Activated CD8-positive, alpha-beta T cell treated with anti-CD3 and anti-CD28 coated beads for 36 hours (primary cell): ENCODE data around the gene ATP13A2. TPM values are rescaled to one million over a fixed set of nuclear protein-coding genes. Genes with fewer than 3 reads are reported as not detected.

Source experiments
- ATAC-seq: fragments of 200-7000 bp; cut with Tn5 transposase; one replicate; pipeline ENCODE4 v1.10.0; 2021; ENCODE audit warnings: mild to moderate bottlenecking, moderate library complexity
- CTCF ChIA-PET: fragments of 350-600 bp; sonication (Branson Sonifier 250); formaldehyde crosslinking; loops from one replicate; lab custom pipeline; 2021; ENCODE audit warnings: antibody characterized with exemption; lab: Charles Lee
- POLR2A ChIA-PET: fragments of 350-600 bp; sonication (Branson Sonifier 250); formaldehyde crosslinking; loops from one replicate; lab custom pipeline; 2021; ENCODE audit warnings: antibody characterized with exemption; lab: Charles Lee
- DNase-seq: peaks from one replicate; pipeline ENCODE4 v3.0.0-alpha.2; 2020
- H3K27ac Mint-ChIP-seq: one replicate; pipeline ENCODE4 v1.8.0; 2021; ENCODE audit warnings: mild to moderate bottlenecking, mixed read lengths
- H3K27me3 Mint-ChIP-seq: one replicate; pipeline ENCODE4 v1.8.0; 2021; ENCODE audit warnings: mixed read lengths
- H3K36me3 Mint-ChIP-seq: one replicate; pipeline ENCODE4 v1.8.0; 2021; ENCODE audit warnings: low read depth, mixed read lengths
- H3K4me1 Mint-ChIP-seq: one replicate; pipeline ENCODE4 v1.8.0; 2021; ENCODE audit warnings: low read depth, mixed read lengths
- H3K4me3 Mint-ChIP-seq: one replicate; pipeline ENCODE4 v1.8.0; 2021; ENCODE audit warnings: mild to moderate bottlenecking, moderate library complexity, mixed read lengths
- H3K9me3 Mint-ChIP-seq: one replicate; pipeline ENCODE4 v1.8.0; 2021; ENCODE audit warnings: mixed read lengths
- intact Hi-C: fragments of 100-400 bp; cut with micrococcal nuclease; formaldehyde crosslinking; loops from one replicate; pipeline ENCODE4 v1.10.0; 2022
- total RNA-seq, 2 experiments: library from RNA; stranded (reverse); gene quantifications; one replicate each; pipeline ENCODE4 v1.2.3, GENCODE V29; 2021
- TF ChIP-seq, protein P1 (sequence below): fragments of 200-600 bp; IDR thresholded peaks from one replicate; pipeline ENCODE4 v1.8.0; 2022; ENCODE audit warnings: antibody characterized with exemption, mild to moderate bottlenecking

Gene ATP13A2
- total RNA-seq, 2 experiments from 2014 or later, result 21.4 to 24.1 TPM

- DNase-seq (no peak), ATAC-seq (no peak)
- CTCF ChIA-PET, result no interaction called here
- TF ChIP-seq, protein P1, sequence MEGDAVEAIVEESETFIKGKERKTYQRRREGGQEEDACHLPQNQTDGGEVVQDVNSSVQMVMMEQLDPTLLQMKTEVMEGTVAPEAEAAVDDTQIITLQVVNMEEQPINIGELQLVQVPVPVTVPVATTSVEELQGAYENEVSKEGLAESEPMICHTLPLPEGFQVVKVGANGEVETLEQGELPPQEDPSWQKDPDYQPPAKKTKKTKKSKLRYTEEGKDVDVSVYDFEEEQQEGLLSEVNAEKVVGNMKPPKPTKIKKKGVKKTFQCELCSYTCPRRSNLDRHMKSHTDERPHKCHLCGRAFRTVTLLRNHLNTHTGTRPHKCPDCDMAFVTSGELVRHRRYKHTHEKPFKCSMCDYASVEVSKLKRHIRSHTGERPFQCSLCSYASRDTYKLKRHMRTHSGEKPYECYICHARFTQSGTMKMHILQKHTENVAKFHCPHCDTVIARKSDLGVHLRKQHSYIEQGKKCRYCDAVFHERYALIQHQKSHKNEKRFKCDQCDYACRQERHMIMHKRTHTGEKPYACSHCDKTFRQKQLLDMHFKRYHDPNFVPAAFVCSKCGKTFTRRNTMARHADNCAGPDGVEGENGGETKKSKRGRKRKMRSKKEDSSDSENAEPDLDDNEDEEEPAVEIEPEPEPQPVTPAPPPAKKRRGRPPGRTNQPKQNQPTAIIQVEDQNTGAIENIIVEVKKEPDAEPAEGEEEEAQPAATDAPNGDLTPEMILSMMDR, result no peak
- intact Hi-C loops, result no loop called here
- H3K4me3 Mint-ChIP-seq, result no peak overlapping the region
- H3K27me3 Mint-ChIP-seq, result no peaks in the 10 kb centered on the region
- no peaks in the 10 kb centered on the region for H3K9me3 Mint-ChIP-seq
- H3K4me1 Mint-ChIP-seq, result peaks cover 5% of the 10 kb centered on the region
- no peak overlapping the region for H3K27ac Mint-ChIP-seq
- H3K36me3 Mint-ChIP-seq, result peaks cover 27% of the 10 kb centered on the region
- POLR2A ChIA-PET, result no interaction called here
Observed at GRCh38 chr1:17039522-17039921, 27.8 kb upstream of the ATP13A2 start.

GRCh38 chr1:17033481-17033880 lies 21.8 kb upstream of the ATP13A2 start:
- H3K9me3 Mint-ChIP-seq, result no peaks in the 10 kb centered on the region
- POLR2A ChIA-PET, result interaction anchor here (0.9 kb wide), 2 partner anchors 13 to 21 kb away, joined by 3 to 4 read pairs; no protein-coding TSS in a partner anchor
- intact Hi-C loops, result no loop called here
- H3K36me3 Mint-ChIP-seq, result peaks cover 2% of the 10 kb centered on the region
- DNase-seq (no peak), ATAC-seq (no peak)
- H3K4me3 Mint-ChIP-seq, result no peak overlapping the region
- no peak overlapping the region for H3K27ac Mint-ChIP-seq
- TF ChIP-seq, protein P1, result no peak
- peaks cover 5% of the 10 kb centered on the region for H3K4me1 Mint-ChIP-seq
- no peaks in the 10 kb centered on the region for H3K27me3 Mint-ChIP-seq
- CTCF ChIA-PET, result interaction anchor here (0.7 to 2.2 kb wide), 3 partner anchors 10 to 23 kb away, joined by 3 to 5 read pairs (median 3); no protein-coding TSS in a partner anchor

DNA sequence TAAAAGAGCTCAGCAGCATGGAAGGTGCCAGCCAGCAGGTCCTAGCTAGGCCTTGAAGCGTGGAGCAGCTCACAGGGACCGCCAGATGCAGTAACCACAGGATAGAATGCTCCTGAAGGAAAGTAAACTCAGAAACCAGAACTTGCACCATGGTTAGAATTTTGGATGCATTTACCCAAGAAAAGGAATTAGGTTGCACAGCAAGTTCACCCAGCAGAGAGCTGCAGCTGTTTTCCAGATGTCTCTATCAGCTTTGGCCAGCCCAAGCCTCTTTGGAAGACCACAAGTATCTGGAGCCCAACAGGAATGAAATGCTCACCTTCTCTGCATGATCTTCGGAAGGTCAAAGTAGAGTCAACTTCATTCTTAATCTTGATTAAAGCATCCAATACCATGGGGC lies 21.0 kb upstream of the ATP13A2 start:
- H3K36me3 Mint-ChIP-seq, result peaks cover 6% of the 10 kb centered on the region
- POLR2A ChIA-PET, result interaction anchor here (0.9 kb wide), 2 partner anchors 13 to 20 kb away, joined by 3 to 4 read pairs; no protein-coding TSS in a partner anchor
- H3K27me3 Mint-ChIP-seq, result no peaks in the 10 kb centered on the region
- TF ChIP-seq, protein P1, result no peak
- intact Hi-C loops, result no loop called here
- ATAC-seq (no peak), DNase-seq (no peak)
- no peak overlapping the region for H3K27ac Mint-ChIP-seq
- H3K9me3 Mint-ChIP-seq, result no peaks in the 10 kb centered on the region
- H3K4me3 Mint-ChIP-seq, result no peak overlapping the region
- CTCF ChIA-PET, result interaction anchor here (0.9 to 2.1 kb wide), 2 partner anchors 13 to 23 kb away, joined by 3 to 8 read pairs; no protein-coding TSS in a partner anchor
- H3K4me1 Mint-ChIP-seq, result peaks cover 1% of the 10 kb centered on the region

DNA sequence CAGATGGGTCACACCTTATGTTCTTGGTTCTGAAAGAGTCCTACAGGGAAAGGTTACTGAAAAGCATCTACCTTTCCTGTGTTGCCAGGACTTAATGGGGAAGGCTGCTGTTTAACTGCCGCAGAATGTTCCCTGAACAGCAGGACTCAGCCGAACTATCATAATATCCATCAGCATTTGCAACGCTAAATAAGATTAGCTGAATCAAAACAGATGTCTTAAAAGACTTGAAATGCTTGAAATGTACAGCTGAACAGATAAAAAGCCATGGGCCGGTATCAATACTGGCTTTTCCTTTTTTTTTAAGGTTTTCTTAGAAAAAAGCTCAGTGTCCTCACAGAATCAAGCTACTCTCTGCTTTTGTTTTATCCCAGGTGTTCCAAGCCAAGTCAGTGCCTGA lies 19.7 kb upstream of the ATP13A2 start:
- no peak overlapping the region for H3K4me3 Mint-ChIP-seq
- DNase-seq (no peak), ATAC-seq (no peak)
- intact Hi-C loops, result no loop called here
- no peaks in the 10 kb centered on the region for H3K9me3 Mint-ChIP-seq
- TF ChIP-seq, protein P1, result no peak
- peaks cover 1% of the 10 kb centered on the region for H3K4me1 Mint-ChIP-seq
- peaks cover 14% of the 10 kb centered on the region for H3K36me3 Mint-ChIP-seq
- ChIA-PET CTCF (interaction anchor here (1.6 to 2.1 kb wide), 2 partner anchors 14 to 17 kb away, joined by 3 to 8 read pairs; no protein-coding TSS in a partner anchor), POLR2A (no interaction called here)
- no peaks in the 10 kb centered on the region for H3K27me3 Mint-ChIP-seq
- no peak overlapping the region for H3K27ac Mint-ChIP-seq

DNA sequence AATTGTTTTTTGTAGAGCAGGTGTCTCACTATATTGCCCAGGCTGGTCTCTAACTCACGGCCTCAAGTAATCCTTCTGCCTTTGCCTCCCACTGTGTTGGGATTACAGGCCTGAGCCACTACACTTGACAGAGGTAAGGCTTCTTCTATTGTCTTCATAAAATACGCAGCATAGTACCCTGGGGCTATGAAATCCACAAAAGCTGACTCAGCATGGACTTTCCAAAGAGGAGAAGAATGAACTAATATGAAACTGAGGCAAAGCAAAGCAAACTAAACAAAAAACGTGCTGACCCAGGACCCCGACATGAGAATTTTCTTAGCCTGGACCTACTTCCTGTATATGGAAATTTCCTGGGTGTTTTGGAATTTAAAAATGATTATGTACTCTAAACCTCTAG lies 18.5 kb upstream of the ATP13A2 start:
- ChIA-PET CTCF (interaction anchor here (1.6 kb wide), 1 partner anchor 18 kb away, joined by 3 read pairs; no protein-coding TSS in a partner anchor), POLR2A (no interaction called here)
- Mint-ChIP-seq H3K36me3 (peaks cover 14% of the 10 kb centered on the region), H3K4me3 (no peak overlapping the region), H3K4me1 (peaks cover 1% of the 10 kb centered on the region), H3K9me3 (no peaks in the 10 kb centered on the region), H3K27ac (peak overlapping the region; percentile 11), H3K27me3 (no peaks in the 10 kb centered on the region)
- TF ChIP-seq, protein P1, result no peak
- intact Hi-C loops, result no loop called here
- no peak for ATAC-seq
- no peak for DNase-seq
